Measurements from ENCODE around the gene PGAP1. TPM values are rescaled to one million over a fixed set of nuclear protein-coding genes. Genes with fewer than 3 reads are reported as not detected.

Gene PGAP1
- total RNA-seq, 4 donors from 2014 or later = 8.0 to 13.3 (median 12.7) TPM

DNA sequence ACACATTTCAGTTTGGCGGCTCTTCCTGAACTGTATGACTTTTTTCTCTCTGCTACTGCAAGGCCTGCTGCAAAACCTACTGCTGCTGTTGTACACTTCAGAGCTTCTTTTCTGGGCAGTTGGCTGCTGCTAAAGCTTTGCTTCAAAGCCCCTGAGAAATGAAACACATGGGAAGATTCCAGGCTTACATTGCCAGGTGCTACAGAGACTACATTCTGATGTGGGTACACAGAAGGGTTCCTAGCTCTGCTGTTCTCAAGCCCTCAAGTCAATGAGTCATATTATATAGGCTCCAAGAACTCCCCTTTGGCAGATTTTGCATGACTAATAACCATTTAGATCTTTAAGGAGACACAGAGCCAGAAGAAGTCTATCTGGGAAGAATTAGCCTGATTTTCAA is 12.9 kb upstream of the PGAP1 start:
- no peaks in the 10 kb centered on the region for H3K4me1 ChIP-seq
- H3K4me3 ChIP-seq = no peak overlapping the region
- H3K9me3 ChIP-seq = no peaks in the 10 kb centered on the region
- no peak for DNase-seq (ENCODE audit: low spot score in 2 of 2)
- whole genome bisulfite sequencing, 2 donors = 89 to 100% methylated on average over 1 of the region's 1 CpG
- H3K36me3 ChIP-seq = no peaks in the 10 kb centered on the region
- H3K27me3 ChIP-seq = no peaks in the 10 kb centered on the region
- TF ChIP-seq EP300 (IDR thresholded peaks at IDR 0.05) (no peak), POLR2A (IDR thresholded peaks at IDR 0.05) (no peak)
- TF ChIP-seq, protein P1, sequence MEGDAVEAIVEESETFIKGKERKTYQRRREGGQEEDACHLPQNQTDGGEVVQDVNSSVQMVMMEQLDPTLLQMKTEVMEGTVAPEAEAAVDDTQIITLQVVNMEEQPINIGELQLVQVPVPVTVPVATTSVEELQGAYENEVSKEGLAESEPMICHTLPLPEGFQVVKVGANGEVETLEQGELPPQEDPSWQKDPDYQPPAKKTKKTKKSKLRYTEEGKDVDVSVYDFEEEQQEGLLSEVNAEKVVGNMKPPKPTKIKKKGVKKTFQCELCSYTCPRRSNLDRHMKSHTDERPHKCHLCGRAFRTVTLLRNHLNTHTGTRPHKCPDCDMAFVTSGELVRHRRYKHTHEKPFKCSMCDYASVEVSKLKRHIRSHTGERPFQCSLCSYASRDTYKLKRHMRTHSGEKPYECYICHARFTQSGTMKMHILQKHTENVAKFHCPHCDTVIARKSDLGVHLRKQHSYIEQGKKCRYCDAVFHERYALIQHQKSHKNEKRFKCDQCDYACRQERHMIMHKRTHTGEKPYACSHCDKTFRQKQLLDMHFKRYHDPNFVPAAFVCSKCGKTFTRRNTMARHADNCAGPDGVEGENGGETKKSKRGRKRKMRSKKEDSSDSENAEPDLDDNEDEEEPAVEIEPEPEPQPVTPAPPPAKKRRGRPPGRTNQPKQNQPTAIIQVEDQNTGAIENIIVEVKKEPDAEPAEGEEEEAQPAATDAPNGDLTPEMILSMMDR (IDR thresholded peaks at IDR 0.05) = no peak
- no peak overlapping the region for H3K27ac ChIP-seq

DNA sequence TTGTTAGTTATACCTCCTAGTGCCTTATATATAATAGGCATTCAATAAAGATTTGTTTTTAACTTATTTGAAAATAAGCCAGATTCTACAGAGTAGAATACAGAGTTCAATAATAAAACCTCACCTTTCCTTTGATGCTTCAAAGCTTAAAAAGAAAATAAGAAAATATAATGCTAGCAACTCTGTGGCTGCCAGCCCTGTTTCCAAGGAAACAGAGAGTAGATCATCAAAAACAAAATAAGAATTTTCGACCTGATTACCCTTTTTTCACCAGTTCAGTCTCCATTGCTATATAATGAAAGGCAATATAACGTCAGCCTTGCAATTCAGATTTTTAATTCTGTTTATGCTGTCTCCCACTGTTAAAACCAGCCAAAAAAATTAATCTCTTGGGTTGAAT is 8.9 kb upstream of the PGAP1 start:
- no peak for DNase-seq (ENCODE audit: low spot score in 2 of 2)
- Histone ChIP-seq H3K4me3 (no peak overlapping the region), H3K9me3 (no peaks in the 10 kb centered on the region), H3K27me3 (no peaks in the 10 kb centered on the region), H3K4me1 (no peaks in the 10 kb centered on the region), H3K36me3 (no peaks in the 10 kb centered on the region), H3K27ac (no peak overlapping the region)
- WGBS, 2 donors = 61 to 67% methylated on average over 2 of the region's 2 CpGs
- TF ChIP-seq POLR2A (IDR thresholded peaks at IDR 0.05) (no peak), EP300 (IDR thresholded peaks at IDR 0.05) (no peak)
- TF ChIP-seq, protein P1 (IDR thresholded peaks at IDR 0.05) = no peak

- H3K4me3 ChIP-seq = no peak overlapping the region
- H3K27me3 ChIP-seq = no peaks in the 10 kb centered on the region
- H3K27ac ChIP-seq = no peak overlapping the region
- TF ChIP-seq EP300 (IDR thresholded peaks at IDR 0.05) (no peak), POLR2A (IDR thresholded peaks at IDR 0.05) (no peak)
- TF ChIP-seq, protein P1 (IDR thresholded peaks at IDR 0.05) = no peak
- no peaks in the 10 kb centered on the region for H3K9me3 ChIP-seq
- no peaks in the 10 kb centered on the region for H3K36me3 ChIP-seq
- no peaks in the 10 kb centered on the region for H3K4me1 ChIP-seq
- DNase-seq (ENCODE audit: low spot score in 2 of 2) = no peak
- 90 to 95% methylated on average over 1 of the region's 1 CpG for WGBS, 2 donors
Observed at GRCh38 chr2:196934672-196935071, 8.2 kb upstream of the PGAP1 start.

DNA sequence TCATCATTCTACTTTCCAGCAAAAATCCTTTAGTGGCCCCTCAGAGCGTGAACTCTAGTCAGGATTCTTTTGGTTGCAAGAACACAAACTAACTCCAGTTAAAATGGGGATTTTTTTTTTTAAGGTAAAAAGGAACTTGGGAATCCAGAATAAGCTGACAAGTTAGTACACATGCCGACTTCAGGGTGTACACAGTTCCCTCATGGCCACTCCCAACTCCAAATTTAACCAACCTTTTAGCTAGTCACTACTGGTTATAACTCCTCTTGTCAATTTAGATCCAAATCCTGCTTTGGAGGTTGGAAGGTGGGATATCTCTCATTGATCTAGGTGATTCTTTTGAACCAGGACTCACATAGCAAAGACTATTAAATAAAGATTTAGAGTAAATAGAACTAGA is 5.0 kb upstream of the PGAP1 start:
- 72 to 74% methylated on average over 2 of the region's 2 CpGs for WGBS, 2 donors
- H3K4me1 ChIP-seq = peaks cover 0 to 8% (median 2%) of the 10 kb centered on the region in 4 donors
- H3K4me3 ChIP-seq = no peak overlapping the region
- no peak for DNase-seq (ENCODE audit: low spot score in 2 of 2)
- H3K9me3 ChIP-seq = no peaks in the 10 kb centered on the region
- H3K27ac ChIP-seq = no peak overlapping the region
- no peaks in the 10 kb centered on the region for H3K36me3 ChIP-seq
- H3K27me3 ChIP-seq = no peaks in the 10 kb centered on the region
- TF ChIP-seq, protein P1 (IDR thresholded peaks at IDR 0.05) = no peak
- TF ChIP-seq EP300 (IDR thresholded peaks at IDR 0.05) (no peak), POLR2A (IDR thresholded peaks at IDR 0.05) (no peak)

DNA sequence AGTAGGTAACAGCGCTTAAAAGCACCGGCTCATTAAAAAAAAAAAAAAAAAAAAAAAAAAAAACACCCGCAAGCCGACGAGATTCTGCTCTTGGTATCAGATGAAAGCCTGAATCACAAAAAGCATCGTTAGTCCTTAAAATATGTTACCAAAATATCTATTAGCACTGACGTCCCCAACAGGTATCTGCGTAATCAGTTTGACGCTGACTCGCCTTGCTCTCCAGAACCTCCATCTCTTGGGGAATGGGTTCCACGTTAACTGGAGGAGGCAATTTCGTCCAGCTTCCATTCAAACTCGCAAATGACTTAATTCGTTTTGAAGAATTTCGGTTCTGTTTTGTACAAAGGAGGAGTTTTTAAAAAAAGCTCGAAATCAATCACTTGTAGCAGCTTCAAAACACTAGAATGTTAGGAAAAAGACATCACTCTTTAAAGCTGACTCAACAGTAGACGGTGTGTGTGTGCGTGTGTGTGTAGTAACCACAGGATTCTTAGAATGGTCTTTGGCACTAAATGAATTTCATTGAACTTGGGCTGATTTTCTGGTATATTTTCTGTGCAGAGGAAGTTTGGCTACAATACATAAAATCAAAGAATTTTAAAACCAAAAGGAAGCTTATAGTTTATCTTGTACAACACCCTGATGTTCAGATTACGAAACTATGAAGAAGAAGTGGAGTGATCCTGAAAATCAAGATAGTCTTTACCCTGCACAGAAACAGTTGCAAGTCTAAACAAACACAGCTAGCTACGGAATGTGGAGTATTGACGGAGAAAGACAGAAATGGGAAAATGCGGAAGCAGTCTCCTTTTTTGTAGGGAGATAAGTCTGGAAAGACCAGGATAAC is 1.1 kb upstream of the PGAP1 start:
- H3K4me1 ChIP-seq = peaks cover 0 to 29% (median 11%) of the 10 kb centered on the region in 4 donors
- peak overlapping the region; percentile 90 to 96 (median 94) for H3K27ac ChIP-seq
- 8% methylated on average over 22 of the region's 22 CpGs for WGBS, 2 donors
- H3K4me3 ChIP-seq = peak overlapping the region; percentile 63 to 84 (median 71)
- DNase-seq (ENCODE audit: low spot score in 2 of 2) = peak in 1 of 2 donors; percentile 21
- H3K9me3 ChIP-seq = no peaks in the 10 kb centered on the region
- no peak for TF ChIP-seq POLR2A (IDR thresholded peaks at IDR 0.05)
- TF ChIP-seq, protein P1 (IDR thresholded peaks at IDR 0.05) = no peak
- TF ChIP-seq EP300 (IDR thresholded peaks at IDR 0.05) = peak in 1 of 2 donors; percentile 8
- no peaks in the 10 kb centered on the region for H3K27me3 ChIP-seq
- no peaks in the 10 kb centered on the region for H3K36me3 ChIP-seq

Measured in tibial nerve (tissue), 4 donors.